BJ (cell line): Measurements from ENCODE around the gene PDLIM5. TPM values are rescaled to one million over a fixed set of nuclear protein-coding genes. Genes with fewer than 3 reads are reported as not detected.
"Not testable (repeated sequence)": the region's sequence is repeated elsewhere in the genome, so short reads cannot be mapped to it uniquely, and the experiment has no call there.

ENCODE experiments used
- CTCF ChIA-PET: fragments of 350-600 bp; formaldehyde crosslinking; extraction: SDS; loops from one replicate; lab custom pipeline; 2021; ENCODE audit warnings: antibody characterized with exemption, inconsistent platforms; lab: Yijun Ruan, JAX
- POLR2A ChIA-PET: fragments of 300-600 bp; sonication (Branson Sonifier 250); formaldehyde crosslinking; extraction: SDS; loops from one replicate; lab custom pipeline; 2021; ENCODE audit warnings: antibody characterized with exemption; lab: Charles Lee
- DNase-seq: peaks from one replicate; pipeline ENCODE4 v3.0.0-alpha.2; 2011; ENCODE audit warnings: low read depth
- H3K27me3 ChIP-seq: 2 replicates; pipeline ENCODE4 v1.6.0; 2011; ENCODE audit warnings: low read length; ENCODE audit not compliant: control insufficient read depth, insufficient read depth
- H3K36me3 ChIP-seq: 2 replicates; pipeline ENCODE4 v1.5.1; 2011; ENCODE audit warnings: low read length; ENCODE audit not compliant: control insufficient read depth, insufficient read depth
- H3K4me3 ChIP-seq: 2 replicates; pipeline ENCODE4 v1.5.1; 2011; ENCODE audit warnings: low read depth, mild to moderate bottlenecking, control low read depth, low read length
- polyA plus RNA-seq: library from polyadenylated mRNA; depleted of rRNA; stranded (reverse); fragments of >200 nt; gene quantifications from 2 replicates; pipeline ENCODE4 v1.2.3, GENCODE V29; 2011
- TF ChIP-seq, protein P1 (sequence below): IDR thresholded peaks from 2 replicates; pipeline ENCODE4 v1.5.1; 2011; ENCODE audit warnings: low read depth, mild to moderate bottlenecking, control low read depth, inconsistent platforms, low read length, moderate library complexity; ENCODE audit not compliant: insufficient read depth

Gene PDLIM5
- polyA plus RNA-seq, 1 experiment: 353 TPM

- ChIA-PET POLR2A (no interaction called here), CTCF (interaction anchor here (0.9 kb wide), 1 partner anchor 11 kb away, joined by 3 read pairs; no protein-coding TSS in a partner anchor)
- DNase-seq: no peak
- Histone ChIP-seq H3K4me3 (no peak overlapping the region), H3K36me3 (no peaks in the 10 kb centered on the region), H3K27me3 (no peaks in the 10 kb centered on the region)
- TF ChIP-seq, protein P1, sequence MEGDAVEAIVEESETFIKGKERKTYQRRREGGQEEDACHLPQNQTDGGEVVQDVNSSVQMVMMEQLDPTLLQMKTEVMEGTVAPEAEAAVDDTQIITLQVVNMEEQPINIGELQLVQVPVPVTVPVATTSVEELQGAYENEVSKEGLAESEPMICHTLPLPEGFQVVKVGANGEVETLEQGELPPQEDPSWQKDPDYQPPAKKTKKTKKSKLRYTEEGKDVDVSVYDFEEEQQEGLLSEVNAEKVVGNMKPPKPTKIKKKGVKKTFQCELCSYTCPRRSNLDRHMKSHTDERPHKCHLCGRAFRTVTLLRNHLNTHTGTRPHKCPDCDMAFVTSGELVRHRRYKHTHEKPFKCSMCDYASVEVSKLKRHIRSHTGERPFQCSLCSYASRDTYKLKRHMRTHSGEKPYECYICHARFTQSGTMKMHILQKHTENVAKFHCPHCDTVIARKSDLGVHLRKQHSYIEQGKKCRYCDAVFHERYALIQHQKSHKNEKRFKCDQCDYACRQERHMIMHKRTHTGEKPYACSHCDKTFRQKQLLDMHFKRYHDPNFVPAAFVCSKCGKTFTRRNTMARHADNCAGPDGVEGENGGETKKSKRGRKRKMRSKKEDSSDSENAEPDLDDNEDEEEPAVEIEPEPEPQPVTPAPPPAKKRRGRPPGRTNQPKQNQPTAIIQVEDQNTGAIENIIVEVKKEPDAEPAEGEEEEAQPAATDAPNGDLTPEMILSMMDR: no peak
Observed at GRCh38 chr4:94466923-94467322, 15.2 kb downstream of the PDLIM5 start.

- ChIA-PET CTCF (interaction anchor here (0.6 kb wide), 2 partner anchors 59 to 167 kb away, joined by 3 read pairs; no protein-coding TSS in a partner anchor), POLR2A (no interaction called here)
- H3K27me3 ChIP-seq: no peaks in the 10 kb centered on the region
- no peak overlapping the region for H3K4me3 ChIP-seq
- H3K36me3 ChIP-seq: no peaks in the 10 kb centered on the region
- TF ChIP-seq, protein P1: no peak
- DNase-seq: no peak
Observed at GRCh38 chr4:94468093-94468769, 16.5 kb downstream of the PDLIM5 start.

- no peaks in the 10 kb centered on the region for H3K36me3 ChIP-seq
- TF ChIP-seq, protein P1: no peak
- CTCF ChIA-PET: no interaction called here
Observed at GRCh38 chr4:94469221-94469784, 17.6 kb downstream of the PDLIM5 start.

GRCh38 chr4:94470132-94470531 lies 18.4 kb downstream of the PDLIM5 start:
- ChIA-PET POLR2A (interaction anchor here (0.6 kb wide), 1 partner anchor 189 kb away, joined by 3 read pairs; no protein-coding TSS in a partner anchor), CTCF (no interaction called here)
- H3K27me3 ChIP-seq: no peaks in the 10 kb centered on the region
- TF ChIP-seq, protein P1: no peak
- no peaks in the 10 kb centered on the region for H3K36me3 ChIP-seq
- no peak overlapping the region for H3K4me3 ChIP-seq
- DNase-seq: no peak

More at GRCh38 chr4:94469221-94469784, 17.6 kb downstream of the PDLIM5 start:
- DNase-seq: no peak
- Histone ChIP-seq H3K4me3 (no peak overlapping the region), H3K27me3 (no peaks in the 10 kb centered on the region)
- POLR2A ChIA-PET: no interaction called here

DNA sequence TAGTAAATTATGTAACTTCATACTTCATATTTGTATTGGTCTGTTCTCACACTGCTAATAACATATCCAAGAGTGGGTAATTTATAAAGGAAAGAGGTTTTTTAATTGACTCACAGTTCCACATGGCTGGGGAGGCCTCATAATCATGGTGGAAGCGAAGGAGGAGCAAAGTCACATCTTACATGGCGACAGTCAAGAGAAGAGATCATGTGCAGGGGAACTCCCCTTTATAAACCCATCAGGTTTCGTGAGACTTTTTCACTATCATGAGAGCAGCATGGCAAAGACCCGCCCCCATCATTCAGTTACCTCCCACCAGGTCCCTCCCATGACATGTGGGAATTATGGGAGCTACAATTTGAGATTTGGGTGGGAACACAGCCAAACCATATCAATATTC lies 19.0 kb downstream of the PDLIM5 start:
- POLR2A ChIA-PET, H3K36me3 ChIP-seq, DNase-seq, H3K4me3 ChIP-seq, CTCF ChIA-PET, H3K27me3 ChIP-seq: not testable (repeated sequence)
